22Rv1 (cell line): ENCODE data around the gene ADIPOR2.

Experiments used
- H3K27ac ChIP-seq: fragments of 450-650 bp; 2 replicates; pipeline ENCODE4 v1.5.1; 2017
- CTCF ChIP-seq: fragments of 450-650 bp; IDR thresholded peaks from 2 replicates; pipeline ENCODE4 v1.5.1; 2017; ENCODE audit warnings: mild to moderate bottlenecking
- ZFX ChIP-seq: fragments of 450-650 bp; IDR thresholded peaks from 2 replicates; pipeline ENCODE4 v1.6.1; 2017; ENCODE audit warnings: antibody characterized with exemption, borderline replicate concordance

Gene ADIPOR2

GRCh38 chr12:1823237-1823636 lies 132.4 kb downstream of the ADIPOR2 start:
- no peak overlapping the region for H3K27ac ChIP-seq
- TF ChIP-seq CTCF = no peak
- TF ChIP-seq ZFX = no peak

DNA sequence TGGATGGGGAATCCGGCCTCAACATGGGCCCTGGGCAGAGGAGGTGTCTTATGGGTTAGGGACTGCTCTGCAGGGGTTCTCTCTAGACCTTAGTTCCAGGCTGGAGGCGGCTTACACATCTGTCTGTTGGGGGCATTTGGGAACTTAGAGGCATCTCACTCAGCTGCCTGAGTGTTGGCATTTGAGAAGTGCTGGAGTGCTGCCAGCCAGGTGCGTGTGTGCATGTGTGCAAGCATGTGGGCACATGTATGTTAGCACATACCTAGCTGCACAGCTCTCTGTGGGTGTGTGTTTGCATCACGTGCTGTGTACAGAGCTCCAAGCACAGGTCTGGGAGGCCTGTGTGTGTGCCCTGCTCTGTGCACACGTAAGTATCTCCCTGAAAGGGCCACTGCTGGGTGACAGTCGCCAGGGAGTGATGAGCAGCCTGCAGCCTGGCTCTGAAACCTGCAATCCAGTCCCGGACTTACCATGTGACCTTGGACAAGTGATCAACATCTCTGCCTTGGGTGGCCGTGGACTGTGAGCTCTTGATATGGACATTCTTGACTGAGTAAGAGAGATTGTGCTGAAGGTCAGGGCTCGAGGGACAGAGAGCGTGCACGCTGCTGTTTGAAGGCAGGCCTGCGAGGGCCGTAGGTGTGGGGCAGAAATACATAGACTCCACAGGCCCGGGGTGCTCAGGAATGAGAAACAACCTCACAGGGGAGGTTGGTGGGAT lies 134.7 kb downstream of the ADIPOR2 start:
- TF ChIP-seq CTCF (no peak), ZFX (no peak)
- no peak overlapping the region for H3K27ac ChIP-seq

DNA sequence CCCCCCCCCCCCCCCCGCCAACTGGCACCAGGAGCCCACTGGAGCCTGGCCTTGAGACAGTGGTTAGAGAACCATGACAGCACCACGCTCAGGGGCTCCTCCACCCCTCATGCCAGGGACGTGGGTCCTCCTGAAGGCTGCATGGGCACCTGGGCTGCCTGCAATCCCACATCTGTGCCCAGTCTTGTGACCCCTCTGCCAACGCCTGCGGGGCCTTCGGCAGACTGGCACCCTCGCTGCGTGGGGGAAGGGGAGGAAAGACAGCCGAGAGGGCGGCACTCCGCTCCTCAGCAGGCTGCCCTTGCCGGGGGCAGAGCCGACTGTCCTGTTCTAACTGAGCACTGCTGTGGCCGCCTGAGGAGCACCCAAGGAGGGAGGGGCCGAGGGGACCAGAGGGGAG lies 135.5 kb downstream of the ADIPOR2 start:
- no peak for TF ChIP-seq CTCF
- TF ChIP-seq ZFX = no peak

DNA sequence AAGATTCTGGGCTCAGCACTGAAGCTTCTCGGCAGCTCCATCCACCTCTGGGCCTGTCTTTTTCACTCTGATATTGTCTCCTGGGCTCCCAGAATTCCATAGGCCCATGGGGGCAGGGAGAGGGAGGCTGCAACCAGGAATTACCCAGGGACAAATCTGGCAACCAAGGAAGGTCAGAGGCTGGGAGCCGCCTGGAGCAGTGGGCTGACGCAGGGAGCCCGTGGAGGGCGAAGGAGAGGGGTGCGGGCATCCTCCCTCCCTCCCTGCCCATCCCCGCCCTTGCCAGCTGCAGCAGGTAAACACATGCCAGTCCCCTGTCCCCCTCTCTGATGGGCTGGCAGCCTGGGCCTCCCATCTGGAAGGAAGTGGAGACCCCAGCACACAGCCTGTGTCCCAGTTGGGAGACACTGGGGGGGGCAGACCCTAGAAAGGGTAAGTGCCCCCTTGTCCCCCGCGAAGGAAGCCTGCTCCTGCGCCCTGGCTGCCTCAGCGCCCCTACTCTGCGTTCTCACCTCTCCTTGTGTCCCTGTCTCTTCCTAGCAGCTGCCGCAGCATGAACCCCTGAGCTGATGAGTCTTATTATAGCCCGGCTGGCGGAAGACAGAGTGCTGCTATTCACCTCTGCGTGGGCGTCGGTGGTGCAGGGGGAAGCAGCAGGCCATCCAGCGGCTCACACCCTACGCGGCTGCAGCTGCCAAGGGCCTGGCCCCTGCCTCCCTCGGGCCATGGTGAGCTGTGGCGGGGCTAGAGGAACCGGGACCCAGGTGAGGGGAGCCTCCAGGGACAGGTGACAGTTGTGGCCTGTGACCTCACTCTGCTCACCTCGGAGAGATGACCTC lies 136.2 kb downstream of the ADIPOR2 start:
- TF ChIP-seq CTCF (no peak), ZFX (no peak)
- no peak overlapping the region for H3K27ac ChIP-seq

More for the DNA sequence above, 135.5 kb downstream of the ADIPOR2 start:
- no peak overlapping the region for H3K27ac ChIP-seq

DNA sequence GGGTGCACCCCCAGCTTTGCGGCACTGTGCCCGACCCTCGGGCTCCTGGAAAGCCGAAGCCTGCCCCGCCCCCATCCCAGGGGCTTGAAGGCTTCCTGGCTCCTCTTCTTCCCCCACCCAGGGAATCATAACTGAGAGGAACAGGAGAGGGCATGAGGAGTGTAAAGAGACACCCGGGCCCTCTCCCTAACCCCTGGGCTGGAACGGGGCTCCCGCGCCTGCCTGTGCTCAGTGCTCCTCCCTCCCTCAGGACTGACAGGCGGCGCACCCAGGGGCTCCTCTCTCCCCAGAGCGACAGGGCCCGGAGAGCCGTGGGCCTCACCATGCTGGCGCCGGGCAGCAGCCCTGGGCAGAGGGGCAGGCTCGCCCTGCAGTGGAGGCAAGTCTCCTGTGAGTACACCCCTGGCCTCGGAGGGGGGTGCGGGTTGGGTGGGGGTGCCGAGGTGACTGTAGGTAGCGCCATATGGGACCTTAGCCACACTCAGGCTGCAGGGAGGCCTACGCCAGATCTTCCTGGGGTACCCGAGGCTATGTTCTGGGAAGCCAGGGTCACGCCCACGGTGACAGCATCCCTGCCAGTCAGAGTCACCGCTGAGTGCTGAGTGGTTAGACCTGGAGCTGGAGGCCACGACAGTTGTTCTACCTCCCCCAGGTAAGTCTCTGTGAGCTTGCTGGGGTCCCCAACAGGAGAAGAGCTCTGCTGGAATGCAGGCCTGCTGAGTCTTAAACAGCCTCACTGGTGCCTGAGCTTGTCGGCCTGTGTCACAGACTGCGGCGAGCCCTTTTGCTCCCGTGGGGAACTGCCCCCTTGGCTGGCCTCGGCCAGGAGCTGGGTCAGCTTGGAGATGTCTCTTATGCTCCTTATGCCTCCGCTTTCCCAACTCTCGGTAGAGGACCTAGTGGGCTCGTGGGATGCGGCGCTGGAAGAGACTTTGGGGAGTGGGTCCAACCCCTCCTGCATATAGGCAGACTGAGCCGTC lies 137.2 kb downstream of the ADIPOR2 start:
- no peak overlapping the region for H3K27ac ChIP-seq
- TF ChIP-seq ZFX (no peak), CTCF (no peak)

- TF ChIP-seq CTCF (no peak), ZFX (no peak)
- H3K27ac ChIP-seq = no peak overlapping the region
These were observed 138.0 kb downstream of the ADIPOR2 start for GRCh38 chr12:1828856-1829255.
